PC-3 (cell line): ENCODE results near the gene LRIG3. TPM values are rescaled to one million over a fixed set of nuclear protein-coding genes. Genes with fewer than 3 reads are reported as not detected.

ENCODE experiments used
- ATAC-seq: fragments of 200-7000 bp; cut with Tn5 transposase; 2 replicates; pipeline ENCODE4 v1.9.1; 2020; ENCODE audit warnings: mild to moderate bottlenecking, moderate library complexity
- BruUV-seq: library from RNA; stranded (reverse); fragments of 400-500 nt; replicated peaks from 2 replicates; lab custom pipeline; 2021; lab: Mats Ljungman, UMichigan
- CTCF ChIA-PET: fragments of 300-600 bp; sonication (Branson Sonifier 250); formaldehyde crosslinking; loops from one replicate; lab custom pipeline; 2022; ENCODE audit warnings: antibody characterized with exemption; lab: Charles Lee
- POLR2A ChIA-PET: fragments of 300-600 bp; sonication (Branson Sonifier 250); formaldehyde crosslinking; loops from one replicate; lab custom pipeline; 2022; ENCODE audit warnings: antibody characterized with exemption; ENCODE audit not compliant: unreplicated experiment; lab: Charles Lee
- DNase-seq: peaks from one replicate; pipeline ENCODE4 v3.0.0-alpha.2; 2015
- H2AFZ ChIP-seq: fragments of 300-600 bp; sonication (generic); 2 replicates; pipeline ENCODE4 v1.6.0; 2016; ENCODE audit warnings: antibody characterized with exemption, low read length
- H3F3A ChIP-seq: fragments of 300-600 bp; sonication (generic); one replicate; pipeline ENCODE4 v1.6.0; 2017; ENCODE audit warnings: antibody characterized with exemption, low read length, control low read depth, mild to moderate bottlenecking; ENCODE audit not compliant: unreplicated experiment
- H3K27ac ChIP-seq: fragments of 300-600 bp; sonication (generic); 2 replicates; pipeline ENCODE4 v1.5.1; 2016; ENCODE audit warnings: mild to moderate bottlenecking, low read length
- H3K27me3 ChIP-seq: fragments of 300-600 bp; sonication (generic); 2 replicates; pipeline ENCODE4 v1.6.1; 2016; ENCODE audit warnings: low read length, mixed read lengths
- H3K36me3 ChIP-seq: fragments of 300-600 bp; sonication (generic); 2 replicates; pipeline ENCODE4 v1.6.1; 2016; ENCODE audit warnings: low read depth, mixed run types, low read length, mixed read lengths
- H3K4me1 ChIP-seq: fragments of 300-600 bp; sonication (generic); 2 replicates; pipeline ENCODE4 v1.5.1; 2016; ENCODE audit warnings: low read length; ENCODE audit not compliant: insufficient read depth
- H3K4me2 ChIP-seq: fragments of 300-600 bp; sonication (generic); 2 replicates; pipeline ENCODE4 v1.6.0; 2016; ENCODE audit warnings: low read length
- H3K4me3 ChIP-seq: fragments of 300-600 bp; sonication (generic); 2 replicates; pipeline ENCODE4 v1.5.1; 2016; ENCODE audit warnings: mild to moderate bottlenecking, low read length, mixed read lengths
- H3K79me2 ChIP-seq: fragments of 300-600 bp; sonication (generic); 2 replicates; pipeline ENCODE4 v1.6.1; 2017; ENCODE audit warnings: low read length, mixed read lengths
- H3K9ac ChIP-seq: fragments of 300-600 bp; sonication (generic); 2 replicates; pipeline ENCODE4 v1.6.0; 2016; ENCODE audit warnings: mild to moderate bottlenecking, low read length
- H3K9me2 ChIP-seq: fragments of 300-600 bp; sonication (generic); replicated peaks from 2 replicates; pipeline ENCODE4 v1.6.1; 2016; ENCODE audit warnings: mixed run types, low read length, mixed read lengths
- H3K9me3 ChIP-seq: fragments of 300-600 bp; sonication (generic); 2 replicates; pipeline ENCODE4 v1.6.1; 2016; ENCODE audit warnings: low read length, mixed read lengths
- H4K20me1 ChIP-seq: fragments of 300-600 bp; sonication (generic); 2 replicates; pipeline ENCODE4 v1.6.1; 2016; ENCODE audit warnings: low read length, mixed read lengths
- EZH2 ChIP-seq: fragments of 300-600 bp; sonication (generic); IDR thresholded peaks from one replicate; pipeline ENCODE4 v1.6.1; 2017; ENCODE audit warnings: antibody characterized with exemption, mild to moderate bottlenecking, low read length; ENCODE audit not compliant: unreplicated experiment
- EZH2phosphoT487 ChIP-seq: fragments of 300-600 bp; sonication (generic); IDR thresholded peaks from 2 replicates; pipeline ENCODE4 v1.6.1; 2018; ENCODE audit warnings: mild to moderate bottlenecking, antibody characterized with exemption, low read length, borderline replicate concordance
- intact Hi-C: fragments of 100-400 bp; cut with micrococcal nuclease; formaldehyde crosslinking; loops from 2 replicates; pipeline ENCODE4 v1.9.0; 2023
- total RNA-seq: library from RNA; depleted of rRNA; stranded (reverse); fragments of >200 nt; gene quantifications from 2 replicates; pipeline ENCODE4 v1.2.3, GENCODE V29; 2014
- TF ChIP-seq, protein P1 (sequence below): fragments of 300-600 bp; sonication (generic); conservative IDR thresholded peaks from 2 replicates; pipeline ENCODE4 v1.5.1; 2017; ENCODE audit warnings: antibody characterized with exemption, low read depth, mild to moderate bottlenecking, low read length

The LRIG3 gene
- total RNA-seq, 1 experiment from 2014 or later = 8.6 TPM

DNA sequence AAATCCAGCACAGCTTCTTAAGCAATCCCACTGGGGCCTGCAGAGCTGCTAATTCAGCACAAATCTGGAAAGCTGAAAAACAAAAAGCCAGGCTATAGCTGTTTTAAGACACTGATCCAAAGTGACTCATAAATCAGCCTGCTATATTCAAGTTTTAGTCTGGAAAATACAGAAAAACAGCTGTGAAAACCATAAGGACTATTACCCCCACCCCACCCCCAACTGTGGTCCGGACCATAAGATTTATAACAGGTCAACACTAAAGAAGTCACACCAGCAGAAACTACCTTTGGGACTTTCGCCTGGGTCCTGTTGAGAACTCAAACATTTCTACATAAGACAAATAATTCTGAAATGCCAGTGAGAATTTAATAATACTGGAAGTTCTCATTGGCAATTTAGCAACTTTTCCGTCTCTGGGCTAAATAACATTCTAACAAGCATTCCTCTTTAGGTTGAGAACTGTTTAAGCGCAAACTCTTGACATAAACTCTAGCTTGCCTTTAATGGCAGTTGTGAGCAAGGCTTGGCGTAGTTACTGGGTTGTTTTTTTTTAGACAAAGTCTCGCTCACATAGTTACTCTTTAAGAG lies 3.3 kb downstream of the LRIG3 start:
- H3K9me3 ChIP-seq = no peaks in the 10 kb centered on the region
- peak overlapping the region; percentile 78 for H3K4me2 ChIP-seq

DNA sequence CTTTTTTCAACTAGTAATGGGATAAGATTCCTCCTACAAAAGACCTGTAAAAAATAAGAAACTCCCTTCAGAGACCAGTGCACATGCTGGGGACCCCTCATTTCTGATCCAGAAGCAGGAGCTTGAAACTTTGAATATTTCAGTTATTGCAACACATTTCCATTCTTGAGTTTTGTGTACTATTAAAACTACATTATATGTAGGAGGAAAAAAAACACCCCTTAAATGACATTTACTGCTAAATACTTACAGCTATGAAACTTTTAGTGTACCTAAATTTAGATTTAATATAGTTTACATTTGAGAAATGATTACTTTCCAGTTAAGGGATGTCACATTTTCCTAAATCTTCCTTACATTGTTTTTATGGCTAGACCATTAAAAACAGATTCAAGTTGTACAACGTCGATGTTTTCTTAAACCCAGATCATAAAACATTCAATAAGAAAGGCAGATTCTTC lies 4.1 kb downstream of the LRIG3 start:
- 0 out of 2 replicates have a peak overlapping the region, but pooled peaks have one; percentile 10 for H2AFZ ChIP-seq
- H3K27me3 ChIP-seq = no peaks in the 10 kb centered on the region
- no peaks in the 10 kb centered on the region for H3K9me2 ChIP-seq
- H4K20me1 ChIP-seq = no peaks in the 10 kb centered on the region
- H3K4me2 ChIP-seq = peak overlapping the region; percentile 78
- BruUV-seq = no TSS peak
- no peaks in the 10 kb centered on the region for H3F3A ChIP-seq
- H3K9ac ChIP-seq = no peak overlapping the region
- TF ChIP-seq EZH2 = no peak
- TF ChIP-seq, protein P1, sequence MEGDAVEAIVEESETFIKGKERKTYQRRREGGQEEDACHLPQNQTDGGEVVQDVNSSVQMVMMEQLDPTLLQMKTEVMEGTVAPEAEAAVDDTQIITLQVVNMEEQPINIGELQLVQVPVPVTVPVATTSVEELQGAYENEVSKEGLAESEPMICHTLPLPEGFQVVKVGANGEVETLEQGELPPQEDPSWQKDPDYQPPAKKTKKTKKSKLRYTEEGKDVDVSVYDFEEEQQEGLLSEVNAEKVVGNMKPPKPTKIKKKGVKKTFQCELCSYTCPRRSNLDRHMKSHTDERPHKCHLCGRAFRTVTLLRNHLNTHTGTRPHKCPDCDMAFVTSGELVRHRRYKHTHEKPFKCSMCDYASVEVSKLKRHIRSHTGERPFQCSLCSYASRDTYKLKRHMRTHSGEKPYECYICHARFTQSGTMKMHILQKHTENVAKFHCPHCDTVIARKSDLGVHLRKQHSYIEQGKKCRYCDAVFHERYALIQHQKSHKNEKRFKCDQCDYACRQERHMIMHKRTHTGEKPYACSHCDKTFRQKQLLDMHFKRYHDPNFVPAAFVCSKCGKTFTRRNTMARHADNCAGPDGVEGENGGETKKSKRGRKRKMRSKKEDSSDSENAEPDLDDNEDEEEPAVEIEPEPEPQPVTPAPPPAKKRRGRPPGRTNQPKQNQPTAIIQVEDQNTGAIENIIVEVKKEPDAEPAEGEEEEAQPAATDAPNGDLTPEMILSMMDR = no peak
- no peak for TF ChIP-seq EZH2phosphoT487
- H3K27ac ChIP-seq = no peak overlapping the region
- ChIA-PET CTCF (no interaction called here), POLR2A (no interaction called here)
- ATAC-seq = no peak
- peak overlapping the region; percentile 97; the same call in 1 of the 2 replicates for H3K4me3 ChIP-seq
- no peak for DNase-seq
- no peaks in the 10 kb centered on the region for H3K9me3 ChIP-seq
- intact Hi-C loops = loop anchor here (5.0 to 10.0 kb wide), 4 partner anchors 141 to 569 kb away; no protein-coding TSS in a partner anchor
- peaks cover 48% of the 10 kb centered on the region for H3K4me1 ChIP-seq
- H3K79me2 ChIP-seq = peaks cover 67% of the 10 kb centered on the region
- peaks cover 6% of the 10 kb centered on the region; the same call in 1 of the 2 replicates for H3K36me3 ChIP-seq

More for the DNA sequence above, 3.3 kb downstream of the LRIG3 start:
- POLR2A ChIA-PET = interaction anchor here (0.7 kb wide), 1 partner anchor 161 kb away, joined by 4 read pairs; no protein-coding TSS in a partner anchor
- peaks cover 50% of the 10 kb centered on the region for H3K4me1 ChIP-seq
- H3K36me3 ChIP-seq = peaks cover 2% of the 10 kb centered on the region; the same call in 1 of the 2 replicates
- no peaks in the 10 kb centered on the region for H3K27me3 ChIP-seq
- no peaks in the 10 kb centered on the region for H3K9me2 ChIP-seq
- no peaks in the 10 kb centered on the region for H3F3A ChIP-seq
- peak overlapping the region; percentile 97 for H3K4me3 ChIP-seq
- DNase-seq (peak; percentile 17), ATAC-seq (no peak)
- H4K20me1 ChIP-seq = no peaks in the 10 kb centered on the region
- H3K9ac ChIP-seq = peak overlapping the region; percentile 77; the same call in 1 of the 2 replicates
- no TSS peak for BruUV-seq
- no peak overlapping the region for H3K27ac ChIP-seq
- CTCF ChIA-PET = interaction anchor here (0.6 kb wide), 1 partner anchor 497 kb away, joined by 4 read pairs; no protein-coding TSS in a partner anchor
- H2AFZ ChIP-seq = no peak overlapping the region
- no peak for TF ChIP-seq EZH2phosphoT487
- TF ChIP-seq EZH2 = no peak
- TF ChIP-seq, protein P1 = no peak
- H3K79me2 ChIP-seq = peaks cover 67% of the 10 kb centered on the region
- intact Hi-C loops = loop anchor here (5.0 to 10.0 kb wide), 4 partner anchors 140 to 570 kb away; no protein-coding TSS in a partner anchor
